GM12891 (cell line): ENCODE results near the gene STOML1.

Experiments
- PAX5 ChIP-seq: IDR thresholded peaks from 2 replicates; pipeline ENCODE4 v1.6.1; 2011; ENCODE audit warnings: low read length, moderate library complexity, mild to moderate bottlenecking; ENCODE audit not compliant: insufficient read depth, severe bottlenecking
- POLR2A ChIP-seq: IDR thresholded peaks from 2 replicates; pipeline ENCODE4 v1.6.1; 2011; ENCODE audit warnings: low read depth, low read length, control low read depth
- POLR2AphosphoS5 ChIP-seq: IDR thresholded peaks from 2 replicates; pipeline ENCODE4 v1.6.1; 2011; ENCODE audit warnings: low read depth, low read length, control low read depth
- POU2F2 ChIP-seq: IDR thresholded peaks from 2 replicates; pipeline ENCODE4 v1.6.1; 2011; ENCODE audit warnings: low read depth, mild to moderate bottlenecking, control low read depth, low read length, moderate library complexity
- SPI1 ChIP-seq: IDR thresholded peaks from 2 replicates; pipeline ENCODE4 v1.6.1; 2011; ENCODE audit warnings: low read depth, low read length, control low read depth
- TAF1 ChIP-seq: IDR thresholded peaks from 2 replicates; pipeline ENCODE4 v1.6.1; 2011; ENCODE audit warnings: low read depth, low read length, control low read depth

DNA sequence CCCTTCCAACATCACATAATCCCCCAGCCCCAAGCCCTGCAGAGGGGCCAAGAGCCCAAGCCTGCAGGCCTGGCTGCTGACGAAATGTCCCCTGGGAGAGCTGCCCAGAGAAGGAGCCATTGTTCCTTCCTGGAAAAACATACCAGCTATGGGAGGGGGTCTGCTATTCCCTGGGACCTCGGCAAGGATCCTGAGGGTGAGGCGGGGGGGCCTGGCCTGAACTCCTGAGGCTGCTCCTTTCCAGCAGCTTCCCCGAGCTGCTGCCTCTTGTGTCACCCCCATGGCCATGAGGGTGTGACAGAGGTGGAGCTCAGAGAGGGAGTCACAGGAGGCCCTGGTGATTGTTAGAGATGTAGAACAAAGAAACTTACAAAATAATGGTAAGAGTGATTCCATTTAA lies 53.0 kb downstream of the STOML1 start:
- TF ChIP-seq POLR2A (no peak), POLR2AphosphoS5 (no peak), SPI1 (no peak), PAX5 (no peak), TAF1 (no peak), POU2F2 (no peak)
